Natural killer cell (primary cell): Measurements from ENCODE around the gene C1orf146. TPM values are rescaled to one million over a fixed set of nuclear protein-coding genes. Genes with fewer than 3 reads are reported as not detected.

Experiments used
- ATAC-seq, 3 donors: fragments of 150-1000 bp in 2 of 3; fragments of 200-7000 bp in 1 of 3; cut with Tn5 transposase; 1 replicate in 1 of 3; 2 replicates in 2 of 3; pipeline ENCODE4 v1.10.0; 2021; ENCODE audit warnings: mild to moderate bottlenecking in 2 of 3, moderate library complexity in 2 of 3
- DNase-seq, 2 donors: peaks; one replicate each; pipeline versions ENCODE4 v3.0.0 to v3.0.0-alpha.2; 2013 to 2021; ENCODE audit warnings: mixed read lengths in 1 of 2
- H3K27ac ChIP-seq: one replicate; pipeline ENCODE4 v1.5.1; 2013; ENCODE audit warnings: mild to moderate bottlenecking, low read length
- H3K27me3 ChIP-seq: one replicate; pipeline ENCODE4 v1.6.1; 2013; ENCODE audit warnings: low read length; ENCODE audit not compliant: control insufficient read depth, insufficient read depth
- H3K36me3 ChIP-seq: one replicate; pipeline ENCODE4 v1.6.1; 2013; ENCODE audit warnings: low read length; ENCODE audit not compliant: control insufficient read depth, insufficient read depth
- H3K4me1 ChIP-seq: one replicate; pipeline ENCODE4 v1.6.1; 2013; ENCODE audit warnings: low read length; ENCODE audit not compliant: control insufficient read depth, insufficient read depth
- H3K4me3 ChIP-seq: one replicate; pipeline ENCODE4 v1.5.1; 2013; ENCODE audit warnings: low read length
- H3K9me3 ChIP-seq: one replicate; pipeline ENCODE4 v1.6.1; 2013; ENCODE audit warnings: low read length; ENCODE audit not compliant: control insufficient read depth, insufficient read depth
- H3K27ac Mint-ChIP-seq, 2 donors: one replicate each; pipeline ENCODE4 v1.8.0; 2022; ENCODE audit warnings: mild to moderate bottlenecking in 2 of 2, mixed read lengths in 2 of 2, moderate library complexity in 1 of 2
- H3K27me3 Mint-ChIP-seq, 2 donors: one replicate each; pipeline ENCODE4 v1.8.0; 2022; ENCODE audit warnings: low read depth in 2 of 2, mixed read lengths in 2 of 2
- H3K36me3 Mint-ChIP-seq: one replicate; pipeline ENCODE4 v1.8.0; 2022; ENCODE audit warnings: mixed read lengths
- H3K4me1 Mint-ChIP-seq, 2 donors: one replicate each; pipeline ENCODE4 v1.8.0; 2022; ENCODE audit warnings: mixed read lengths in 2 of 2
- H3K4me3 Mint-ChIP-seq: one replicate; pipeline ENCODE4 v1.8.0; 2022; ENCODE audit warnings: mild to moderate bottlenecking, moderate library complexity, mixed read lengths
- H3K9me3 Mint-ChIP-seq, 2 donors: one replicate each; pipeline ENCODE4 v1.8.0; 2022; ENCODE audit warnings: mixed read lengths in 2 of 2
- CTCF ChIP-seq: fragments of 200-600 bp; IDR thresholded peaks from one replicate; pipeline ENCODE4 v1.8.0; 2022; ENCODE audit warnings: antibody characterized with exemption
- WGBS: methylation state at CpG from one replicate; pipeline ENCODE4 v1.1.7; 2013; ENCODE audit warnings: missing lambda C conversion rate; ENCODE audit not compliant: insufficient coverage; 5-methylcytosine and 5-hydroxymethylcytosine counted together
- intact Hi-C: fragments of 100-400 bp; cut with micrococcal nuclease; formaldehyde crosslinking; loops from one replicate; pipeline ENCODE4 v1.14.2; 2022
- total RNA-seq, 4 donors: library from RNA; stranded (reverse); fragments of 120-200 nt in 1 of 4; gene quantifications; one replicate each; pipeline versions ENCODE4 v1.2.3 to v1.2.4, GENCODE V29; 2013 to 2022

C1orf146 gene
- total RNA-seq, 3 donors from 2014 or later (not counting 1 experiment from before 2014, with no cell fraction given): not detected

- ATAC-seq (no peak), DNase-seq (no peak)
- Histone ChIP-seq H3K4me1 (no peaks in the 10 kb centered on the region), H3K36me3 (no peaks in the 10 kb centered on the region), H3K9me3 (no peaks in the 10 kb centered on the region), H3K4me3 (no peak overlapping the region), H3K27ac (no peak overlapping the region), H3K27me3 (no peaks in the 10 kb centered on the region)
- intact Hi-C loops: no loop called here
- Mint-ChIP-seq H3K36me3 (no peaks in the 10 kb centered on the region), H3K4me3 (no peak overlapping the region), H3K9me3 (no peaks in the 10 kb centered on the region), H3K27ac (no peak overlapping the region), H3K27me3 (peaks cover 0 to 6% of the 10 kb centered on the region in 2 donors), H3K4me1 (no peaks in the 10 kb centered on the region)
- no peak for TF ChIP-seq CTCF
Measured at GRCh38 chr1:92203105-92203504, 14.6 kb upstream of the C1orf146 start.

GRCh38 chr1:92210701-92211100 lies 7.0 kb upstream of the C1orf146 start:
- no peaks in the 10 kb centered on the region for H3K36me3 Mint-ChIP-seq
- DNase-seq (no peak), ATAC-seq (no peak)
- H3K4me1 Mint-ChIP-seq: no peaks in the 10 kb centered on the region
- intact Hi-C loops: no loop called here
- no peak for TF ChIP-seq CTCF
- Histone ChIP-seq H3K27me3 (no peaks in the 10 kb centered on the region), H3K36me3 (no peaks in the 10 kb centered on the region), H3K9me3 (no peaks in the 10 kb centered on the region), H3K4me3 (no peak overlapping the region), H3K4me1 (no peaks in the 10 kb centered on the region), H3K27ac (no peak overlapping the region)
- H3K9me3 Mint-ChIP-seq: no peaks in the 10 kb centered on the region
- 10% methylated on average over 2 of the region's 2 CpGs for WGBS
- no peak overlapping the region for H3K27ac Mint-ChIP-seq
- H3K27me3 Mint-ChIP-seq: peaks cover 8 to 16% of the 10 kb centered on the region in 2 donors
- no peak overlapping the region for H3K4me3 Mint-ChIP-seq

- Mint-ChIP-seq H3K36me3 (no peaks in the 10 kb centered on the region), H3K27ac (no peak overlapping the region), H3K9me3 (no peaks in the 10 kb centered on the region), H3K4me1 (no peaks in the 10 kb centered on the region), H3K27me3 (peaks cover 5 to 16% of the 10 kb centered on the region in 2 donors), H3K4me3 (no peak overlapping the region)
- intact Hi-C loops: no loop called here
- no peaks in the 10 kb centered on the region for H3K9me3 ChIP-seq
- no peak overlapping the region for H3K4me3 ChIP-seq
- no peaks in the 10 kb centered on the region for H3K4me1 ChIP-seq
- H3K27ac ChIP-seq: no peak overlapping the region
- H3K27me3 ChIP-seq: no peaks in the 10 kb centered on the region
- DNase-seq (no peak), ATAC-seq (no peak)
- no peaks in the 10 kb centered on the region for H3K36me3 ChIP-seq
- 100% methylated on average over 2 of the region's 2 CpGs for WGBS
- no peak for TF ChIP-seq CTCF
Measured at GRCh38 chr1:92211166-92211565, 6.5 kb upstream of the C1orf146 start.

GRCh38 chr1:92218559-92218958 lies 844 bp downstream of the C1orf146 start:
- TF ChIP-seq CTCF: no peak
- Histone ChIP-seq H3K4me1 (no peaks in the 10 kb centered on the region), H3K27me3 (no peaks in the 10 kb centered on the region), H3K4me3 (no peak overlapping the region), H3K27ac (no peak overlapping the region), H3K9me3 (no peaks in the 10 kb centered on the region), H3K36me3 (no peaks in the 10 kb centered on the region)
- no peaks in the 10 kb centered on the region for H3K4me1 Mint-ChIP-seq
- H3K27me3 Mint-ChIP-seq: peaks cover 4 to 9% of the 10 kb centered on the region in 2 donors
- intact Hi-C loops: no loop called here
- no peaks in the 10 kb centered on the region for H3K36me3 Mint-ChIP-seq
- no peak for ATAC-seq
- no peak for DNase-seq
- no peaks in the 10 kb centered on the region for H3K9me3 Mint-ChIP-seq
- no peak overlapping the region for H3K27ac Mint-ChIP-seq
- no peak overlapping the region for H3K4me3 Mint-ChIP-seq
- 91% methylated on average over 13 of the region's 14 CpGs for WGBS
